Ascending aorta (tissue), 2 donors: ENCODE measurements around the gene DQX1. TPM values are rescaled to one million over a fixed set of nuclear protein-coding genes. Genes with fewer than 3 reads are reported as not detected.

Experiments used
- DNase-seq, 2 donors: peaks; one replicate each; pipeline ENCODE4 v3.0.0-alpha.2; 2019; ENCODE audit warnings: low spot score in 2 of 2
- H3K27ac ChIP-seq, 2 donors: fragments of 200-600 bp; sonication (generic); one replicate each; pipeline ENCODE4 v1.5.1; 2016 to 2017; ENCODE audit warnings: mild to moderate bottlenecking in 1 of 2
- H3K27me3 ChIP-seq: fragments of 200-600 bp; sonication (generic); one replicate; pipeline ENCODE4 v1.5.1; 2017
- H3K36me3 ChIP-seq, 2 donors: fragments of 200-600 bp; sonication (generic); one replicate each; pipeline ENCODE4 v1.5.1; 2016
- H3K4me1 ChIP-seq, 2 donors: fragments of 200-600 bp; sonication (generic); one replicate each; pipeline ENCODE4 v1.5.1; 2016 to 2017; ENCODE audit warnings: mild to moderate bottlenecking in 1 of 2
- H3K4me3 ChIP-seq, 2 donors: fragments of 200-600 bp; sonication (generic); one replicate each; pipeline ENCODE4 v1.5.1; 2016 to 2017; ENCODE audit warnings: mild to moderate bottlenecking in 1 of 2
- H3K9me3 ChIP-seq, 2 donors: fragments of 200-600 bp; sonication (generic); one replicate each; pipeline ENCODE4 v1.5.1; 2016
- CTCF ChIP-seq, 3 experiments: fragments of 200-600 bp in 2 of 3; fragments of 450-650 bp in 1 of 3; sonication (generic) in 2 of 3; IDR thresholded peaks; one replicate each; pipeline ENCODE4 v1.5.1; 2016 to 2019; ENCODE audit warnings: antibody characterized with exemption in 3 of 3, mild to moderate bottlenecking in 1 of 3, moderate library complexity in 1 of 3
- intact Hi-C: fragments of 100-400 bp; cut with DNase I; formaldehyde crosslinking; loops from one replicate; pipeline ENCODE4 v1.15.1; 2023
- total RNA-seq: library from RNA; depleted of rRNA; stranded (reverse); fragments of >200 nt; gene quantifications from one replicate; pipeline ENCODE4 v1.1.0, GENCODE V29; 2016

DQX1 gene
- total RNA-seq, 1 donor from 2014 or later = not detected

DNA sequence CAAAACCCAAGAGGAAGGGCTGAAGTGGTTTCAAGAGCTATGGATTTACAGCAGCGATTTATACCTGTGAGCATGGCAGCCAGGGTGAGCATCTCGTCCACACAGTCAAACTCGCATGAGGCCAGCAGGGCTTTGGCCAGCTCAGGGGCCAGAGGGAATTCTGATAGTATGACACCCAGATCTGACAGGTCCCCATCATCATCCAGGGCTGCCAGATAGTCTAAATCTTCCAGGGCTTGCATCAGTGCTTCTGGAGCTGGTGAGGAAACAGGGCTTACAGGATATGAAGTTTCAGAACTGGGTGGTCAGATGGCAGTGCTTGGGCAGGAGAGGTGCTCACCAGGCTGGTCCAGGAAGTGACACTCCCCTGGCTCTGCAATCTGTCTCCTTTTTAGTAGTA lies 3.5 kb downstream of the DQX1 start:
- H3K27me3 ChIP-seq = no peaks in the 10 kb centered on the region
- no peak for TF ChIP-seq CTCF (IDR thresholded peaks at IDR 0.05)
- DNase-seq = no peak

GRCh38 chr2:74516650-74517049 lies 9.4 kb downstream of the DQX1 start:
- no peak for DNase-seq
- H3K4me3 ChIP-seq = peak overlapping the region; percentile 46 to 58
- H3K36me3 ChIP-seq = no peaks in the 10 kb centered on the region
- H3K9me3 ChIP-seq = no peaks in the 10 kb centered on the region
- TF ChIP-seq CTCF (IDR thresholded peaks at IDR 0.05) = no peak
- no peak overlapping the region for H3K27ac ChIP-seq
- peaks cover 39% of the 10 kb centered on the region for H3K27me3 ChIP-seq
- peaks cover 16 to 18% of the 10 kb centered on the region in 2 donors for H3K4me1 ChIP-seq
- intact Hi-C loops = no loop called here

More for the DNA sequence above, 3.5 kb downstream of the DQX1 start:
- H3K9me3 ChIP-seq = no peaks in the 10 kb centered on the region
- intact Hi-C loops = no loop called here
- H3K27ac ChIP-seq = no peak overlapping the region
- H3K4me3 ChIP-seq = no peak overlapping the region
- peaks cover 15 to 19% of the 10 kb centered on the region in 2 donors for H3K36me3 ChIP-seq
- H3K4me1 ChIP-seq = no peaks in the 10 kb centered on the region

- H3K9me3 ChIP-seq = no peaks in the 10 kb centered on the region
- H3K36me3 ChIP-seq = no peaks in the 10 kb centered on the region
- H3K27ac ChIP-seq = no peak overlapping the region
- peaks cover 39% of the 10 kb centered on the region for H3K27me3 ChIP-seq
- H3K4me1 ChIP-seq = peaks cover 16 to 18% of the 10 kb centered on the region in 2 donors
- TF ChIP-seq CTCF (IDR thresholded peaks at IDR 0.05) = no peak
- intact Hi-C loops = no loop called here
- no peak for DNase-seq
- peak overlapping the region; percentile 46 to 58 for H3K4me3 ChIP-seq
Measured at GRCh38 chr2:74515981-74516633, 9.9 kb downstream of the DQX1 start.

GRCh38 chr2:74515271-74515980 lies 10.6 kb downstream of the DQX1 start:
- H3K27ac ChIP-seq = no peak overlapping the region

More at GRCh38 chr2:74515271-74515980, 10.6 kb downstream of the DQX1 start:
- intact Hi-C loops = no loop called here
- no peaks in the 10 kb centered on the region for H3K36me3 ChIP-seq
- no peak for DNase-seq
- H3K27me3 ChIP-seq = peaks cover 39% of the 10 kb centered on the region
- H3K9me3 ChIP-seq = no peaks in the 10 kb centered on the region
- peak overlapping the region; percentile 46 to 58 for H3K4me3 ChIP-seq
- peaks cover 16 to 18% of the 10 kb centered on the region in 2 donors for H3K4me1 ChIP-seq
- no peak for TF ChIP-seq CTCF (IDR thresholded peaks at IDR 0.05)
